ENCODE results near the gene IRF1.

IRF1 gene

DNA sequence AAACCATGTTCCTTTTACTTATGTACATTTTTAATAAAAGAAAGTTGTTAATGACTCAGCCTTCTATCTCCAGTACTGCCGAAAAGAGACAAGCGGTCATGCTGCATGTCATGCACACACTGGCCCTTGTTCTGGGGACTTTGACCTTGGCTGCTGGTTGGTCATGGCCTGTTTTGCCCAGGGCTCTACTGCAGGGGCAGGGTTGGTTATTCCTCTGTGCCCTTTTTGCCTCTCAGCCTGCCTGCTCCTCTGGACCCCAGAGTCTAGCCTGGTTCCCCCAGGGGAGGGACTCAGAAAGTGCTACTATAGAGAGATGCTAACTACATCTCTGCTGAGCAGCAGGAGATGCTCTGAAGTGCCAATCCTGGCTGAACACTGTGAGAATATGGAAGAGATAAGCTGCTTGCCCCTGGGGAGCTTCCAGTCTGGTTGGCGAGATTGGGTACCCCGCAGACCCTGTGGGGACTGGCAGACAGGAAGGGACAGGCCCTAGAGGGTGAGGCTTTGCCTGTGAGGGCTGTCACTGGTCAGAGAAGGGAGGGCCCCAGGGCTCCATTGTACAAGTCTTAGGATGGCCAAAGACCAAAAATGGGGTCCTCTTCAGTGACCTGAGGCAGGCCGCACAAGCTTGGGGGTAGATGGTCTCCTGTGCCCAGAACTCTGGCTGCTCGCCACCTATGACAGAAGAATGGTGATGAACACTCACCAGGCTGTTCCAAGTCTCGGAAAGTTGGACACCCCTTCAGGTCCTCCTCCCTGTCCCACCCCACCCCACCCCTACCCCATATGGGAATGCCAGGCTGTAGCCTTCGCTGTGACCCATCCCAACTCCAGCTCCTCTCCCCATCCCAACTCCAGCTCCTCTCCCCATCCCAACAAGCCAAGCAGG lies 14.3 kb downstream of the IRF1 start:
- H3K4me3 ChIP-seq (ENCODE audit: low read length), result no peak overlapping the region
- TF ChIP-seq CTCF (conservative IDR thresholded peaks at IDR 0.05; ENCODE audit: low read depth, low read length), result no peak
- no peak for DNase-seq (ENCODE audit: low read depth)

DNA sequence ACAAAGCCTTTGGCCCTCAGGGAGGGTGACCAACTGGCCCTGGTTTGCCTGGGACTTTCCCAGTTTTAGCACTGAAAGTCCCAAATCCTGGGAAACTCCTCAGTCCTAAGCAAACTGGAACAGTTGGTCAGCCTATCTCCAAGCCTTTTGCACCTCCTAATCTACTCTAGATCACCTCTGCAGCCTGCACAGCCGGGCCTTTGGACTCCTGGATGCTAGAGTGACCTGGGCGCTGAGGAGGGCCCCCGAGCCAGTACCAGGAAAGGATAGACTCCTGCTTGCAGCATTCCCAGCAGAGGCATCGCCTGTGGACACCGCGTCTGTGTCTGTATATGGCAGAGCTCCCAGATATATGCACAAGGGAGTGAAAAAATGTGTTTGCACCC lies 15.1 kb downstream of the IRF1 start:
- H3K4me3 ChIP-seq (ENCODE audit: low read length), result no peak overlapping the region
- DNase-seq (ENCODE audit: low read depth), result no peak
- no peak for TF ChIP-seq CTCF (conservative IDR thresholded peaks at IDR 0.05; ENCODE audit: low read depth, low read length)

DNA sequence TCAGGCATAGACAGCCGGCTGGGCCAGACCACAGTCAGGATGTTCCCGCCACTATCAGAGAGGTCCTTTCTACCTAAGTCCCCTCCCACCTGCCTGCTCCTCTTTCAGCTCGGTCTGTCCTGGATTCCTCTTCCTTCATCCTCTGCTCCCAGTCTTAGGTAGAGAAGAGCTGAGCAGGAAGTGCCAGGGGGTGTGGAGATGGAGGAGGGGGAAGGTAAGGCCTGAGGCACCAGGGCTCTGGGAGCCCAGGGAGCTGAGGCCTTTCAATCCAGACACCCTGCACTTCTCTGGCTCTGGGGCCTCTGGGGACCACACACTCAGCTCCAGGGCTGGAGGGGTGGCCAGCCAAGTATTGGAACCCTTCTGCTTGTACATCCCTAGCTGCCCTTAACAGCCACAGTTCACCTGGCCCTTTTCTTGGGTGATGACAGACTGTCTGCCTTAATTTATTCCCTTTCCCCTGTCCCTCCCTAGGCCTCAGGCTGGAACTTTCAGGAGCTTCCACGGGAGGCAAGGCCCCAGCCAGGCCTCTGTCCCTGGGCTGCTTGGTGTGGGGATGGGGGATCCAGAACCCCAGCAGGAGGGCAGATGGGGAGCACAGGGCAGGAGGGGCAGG lies 15.6 kb downstream of the IRF1 start:
- no peak for TF ChIP-seq CTCF (conservative IDR thresholded peaks at IDR 0.05; ENCODE audit: low read depth, low read length)
- DNase-seq (ENCODE audit: low read depth), result no peak
- H3K4me3 ChIP-seq (ENCODE audit: low read length), result no peak overlapping the region

- TF ChIP-seq CTCF (conservative IDR thresholded peaks at IDR 0.05; ENCODE audit: low read depth, low read length), result no peak
- no peak for DNase-seq (ENCODE audit: low read depth)
- H3K4me3 ChIP-seq (ENCODE audit: low read length), result no peak overlapping the region
Measured at GRCh38 chr5:132474131-132474723, 16.3 kb downstream of the IRF1 start.

DNA sequence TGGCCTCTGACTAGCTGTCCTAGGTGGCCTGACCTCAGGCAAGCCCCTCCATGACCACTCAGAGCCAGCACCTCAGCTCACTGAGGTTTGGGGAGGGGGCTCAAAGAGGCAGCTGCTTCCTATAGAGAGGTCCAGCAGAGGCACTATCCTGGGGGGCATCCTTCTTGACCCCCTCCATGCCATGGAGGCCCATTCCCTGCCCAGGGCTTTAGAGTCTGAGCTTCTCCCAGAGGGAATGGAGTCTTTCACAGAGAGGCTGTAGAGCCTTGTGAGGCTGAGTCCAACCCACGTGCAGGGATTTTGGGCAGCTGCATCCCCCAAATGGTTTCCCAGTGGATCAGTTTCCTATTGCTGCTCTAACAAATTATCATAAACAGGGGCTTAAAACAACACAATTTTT lies 16.9 kb downstream of the IRF1 start:
- no peak for TF ChIP-seq CTCF (conservative IDR thresholded peaks at IDR 0.05; ENCODE audit: low read depth, low read length)
- no peak for DNase-seq (ENCODE audit: low read depth)
- no peak overlapping the region for H3K4me3 ChIP-seq (ENCODE audit: low read length)

GRCh38 chr5:132473019-132473531 lies 17.5 kb downstream of the IRF1 start:
- H3K4me3 ChIP-seq (ENCODE audit: low read length), result no peak overlapping the region
- DNase-seq (ENCODE audit: low read depth), result no peak
- TF ChIP-seq CTCF (conservative IDR thresholded peaks at IDR 0.05; ENCODE audit: low read depth, low read length), result no peak

Measured in retinal pigment epithelial cell (primary cell).